Coronary artery (tissue), 2 donors: Measurements from ENCODE around the gene ERMN.
A peak's percentile ranks its signal among the peaks of the same experiment; 100 is the strongest.

Experiments used
- DNase-seq: peaks from one replicate; pipeline ENCODE4 v3.0.0-alpha.2; 2017; ENCODE audit warnings: low spot score
- H3K27ac ChIP-seq, 2 donors: fragments of 200-600 bp; sonication (generic); one replicate each; pipeline ENCODE4 v1.5.1; 2016 to 2019
- H3K4me3 ChIP-seq: fragments of 200-600 bp; sonication (generic); 2 replicates; pipeline ENCODE4 v1.5.1; 2016; ENCODE audit warnings: mild to moderate bottlenecking, moderate library complexity
- TF ChIP-seq, protein P1 (sequence below): fragments of 200-600 bp; sonication (generic); IDR thresholded peaks from one replicate; pipeline ENCODE4 v1.5.1; 2019; ENCODE audit warnings: antibody characterized with exemption

Gene ERMN

DNA sequence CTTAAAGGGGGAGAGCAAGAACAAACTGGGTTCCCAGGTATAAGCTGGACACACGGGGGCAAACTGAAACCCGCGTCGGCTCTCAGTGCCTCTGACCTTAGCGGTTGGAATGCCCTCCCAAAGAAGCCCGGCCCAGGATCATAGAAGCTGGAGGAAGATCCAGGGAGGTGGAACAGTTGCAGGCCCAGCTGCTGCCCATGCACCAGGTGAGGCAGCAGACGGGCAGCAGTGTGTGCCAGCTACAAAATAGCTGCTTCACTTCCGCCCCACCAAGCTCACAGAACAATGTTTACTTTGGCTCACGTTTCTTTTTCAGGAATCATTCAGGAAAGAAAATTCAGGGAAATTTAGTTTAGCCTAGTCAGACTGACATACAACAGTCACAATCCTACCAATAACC, 3.9 kb upstream of the ERMN start:
- Histone ChIP-seq H3K4me3 (no peak overlapping the region), H3K27ac (no peak overlapping the region)
- TF ChIP-seq, protein P1, sequence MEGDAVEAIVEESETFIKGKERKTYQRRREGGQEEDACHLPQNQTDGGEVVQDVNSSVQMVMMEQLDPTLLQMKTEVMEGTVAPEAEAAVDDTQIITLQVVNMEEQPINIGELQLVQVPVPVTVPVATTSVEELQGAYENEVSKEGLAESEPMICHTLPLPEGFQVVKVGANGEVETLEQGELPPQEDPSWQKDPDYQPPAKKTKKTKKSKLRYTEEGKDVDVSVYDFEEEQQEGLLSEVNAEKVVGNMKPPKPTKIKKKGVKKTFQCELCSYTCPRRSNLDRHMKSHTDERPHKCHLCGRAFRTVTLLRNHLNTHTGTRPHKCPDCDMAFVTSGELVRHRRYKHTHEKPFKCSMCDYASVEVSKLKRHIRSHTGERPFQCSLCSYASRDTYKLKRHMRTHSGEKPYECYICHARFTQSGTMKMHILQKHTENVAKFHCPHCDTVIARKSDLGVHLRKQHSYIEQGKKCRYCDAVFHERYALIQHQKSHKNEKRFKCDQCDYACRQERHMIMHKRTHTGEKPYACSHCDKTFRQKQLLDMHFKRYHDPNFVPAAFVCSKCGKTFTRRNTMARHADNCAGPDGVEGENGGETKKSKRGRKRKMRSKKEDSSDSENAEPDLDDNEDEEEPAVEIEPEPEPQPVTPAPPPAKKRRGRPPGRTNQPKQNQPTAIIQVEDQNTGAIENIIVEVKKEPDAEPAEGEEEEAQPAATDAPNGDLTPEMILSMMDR, result no peak
- no peak for DNase-seq

DNA sequence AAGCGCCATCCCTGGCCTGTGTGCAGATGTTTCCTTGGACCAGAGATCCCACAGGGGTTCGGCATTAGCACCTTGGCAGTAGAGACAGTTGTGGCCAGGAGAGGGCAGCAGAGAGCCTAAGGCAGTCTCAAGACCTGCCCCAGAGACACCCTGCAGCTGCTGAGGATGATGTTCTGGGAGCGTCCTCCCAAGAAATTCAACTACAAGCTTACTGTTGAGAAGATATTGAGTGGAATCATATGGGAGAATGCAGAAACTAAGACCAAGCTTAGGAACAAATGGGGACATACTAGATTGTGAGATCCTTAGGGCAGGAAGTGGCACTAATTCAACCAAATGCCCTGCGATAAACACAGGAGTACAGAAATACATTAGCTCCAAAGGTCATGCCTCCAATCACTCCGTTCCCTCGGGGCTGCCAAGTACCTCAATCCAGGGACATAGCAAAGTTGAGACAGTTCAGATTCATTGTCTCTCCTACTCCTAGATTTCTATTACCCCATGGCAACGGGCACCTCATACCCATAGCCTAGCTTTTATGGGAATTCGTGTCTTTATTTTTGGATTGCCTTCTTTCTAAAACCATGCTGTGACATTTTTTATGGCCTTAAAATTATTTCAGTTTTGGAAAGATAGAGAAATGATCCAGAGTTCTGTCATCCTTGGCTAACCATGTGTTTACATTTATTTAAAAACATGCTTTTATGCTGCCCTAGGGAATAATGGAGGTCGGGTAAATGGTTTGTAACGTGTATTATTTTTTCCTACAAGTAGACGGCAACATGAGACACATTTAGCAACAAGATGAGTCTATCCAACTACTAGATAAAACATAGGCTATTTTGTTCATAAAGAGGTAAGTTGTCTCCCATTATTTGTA, 2.2 kb upstream of the ERMN start:
- no peak overlapping the region for H3K27ac ChIP-seq
- peak overlapping the region; percentile 43 for H3K4me3 ChIP-seq
- peak; percentile 81 for DNase-seq
- TF ChIP-seq, protein P1, result peak; percentile 76

DNA sequence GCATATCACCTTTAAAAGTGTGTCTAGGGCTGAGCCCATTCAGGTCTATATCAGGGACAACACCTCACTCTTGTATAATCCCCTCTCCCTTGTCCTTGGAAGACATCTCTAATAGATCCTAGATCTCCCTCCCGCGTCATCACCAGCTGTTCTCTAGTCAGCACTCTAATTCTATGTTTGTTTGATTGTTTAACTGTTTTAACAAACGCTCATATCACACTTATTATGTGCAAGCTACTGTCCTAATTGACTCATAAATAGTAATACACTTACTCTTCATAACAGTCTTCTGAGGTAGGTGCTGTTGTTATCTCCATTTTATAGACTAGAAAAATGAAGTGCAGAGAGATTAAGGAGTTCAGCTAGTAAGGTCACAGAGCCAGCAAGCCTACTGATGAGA, 1.6 kb upstream of the ERMN start:
- DNase-seq, result no peak
- no peak overlapping the region for H3K27ac ChIP-seq
- TF ChIP-seq, protein P1, result no peak
- H3K4me3 ChIP-seq, result no peak overlapping the region

DNA sequence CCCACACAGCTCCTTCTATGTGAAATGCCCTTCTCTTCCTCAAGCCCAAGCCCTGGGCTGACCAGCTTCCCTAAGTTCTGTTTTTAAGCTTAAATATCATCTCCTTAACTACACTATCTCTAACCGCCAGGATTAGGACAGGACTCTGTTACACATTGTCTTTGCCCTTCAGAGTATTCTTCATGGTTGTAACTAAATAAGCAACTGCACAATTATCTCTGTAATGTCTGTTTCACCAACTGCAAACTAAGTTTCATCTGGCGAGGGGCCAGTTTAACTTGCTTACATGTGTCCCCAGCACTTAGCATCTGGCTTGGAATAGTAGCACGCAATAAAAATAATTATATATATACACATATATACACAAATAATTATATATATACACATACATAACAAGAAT, 1.1 kb upstream of the ERMN start:
- DNase-seq, result no peak
- Histone ChIP-seq H3K4me3 (no peak overlapping the region), H3K27ac (no peak overlapping the region)
- TF ChIP-seq, protein P1, result no peak

DNA sequence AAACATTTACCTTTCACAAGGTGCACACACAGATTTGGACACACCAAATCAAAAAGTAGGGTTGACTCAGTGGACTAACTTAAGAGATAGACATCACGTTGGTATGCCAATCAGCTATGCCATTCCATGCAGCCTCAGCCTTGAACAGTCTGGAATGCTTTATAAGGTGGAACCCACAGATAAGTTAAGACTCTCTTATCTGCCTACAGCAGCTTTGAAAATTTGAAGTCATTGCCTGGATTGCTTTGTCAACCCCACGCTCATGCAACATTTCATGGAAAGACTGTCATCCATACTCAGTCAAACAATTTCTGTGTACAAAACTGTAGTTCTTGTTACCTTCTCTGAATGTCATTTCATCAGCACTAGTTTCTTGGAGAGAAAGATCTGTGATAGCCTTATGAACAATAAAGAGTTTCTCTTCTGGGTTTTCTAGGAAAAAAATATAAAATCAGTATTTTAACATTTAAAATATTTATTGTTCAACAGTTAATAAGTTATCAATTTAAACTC, 1.2 kb downstream of the ERMN start:
- no peak for DNase-seq
- Histone ChIP-seq H3K27ac (no peak overlapping the region), H3K4me3 (no peak overlapping the region)

DNA sequence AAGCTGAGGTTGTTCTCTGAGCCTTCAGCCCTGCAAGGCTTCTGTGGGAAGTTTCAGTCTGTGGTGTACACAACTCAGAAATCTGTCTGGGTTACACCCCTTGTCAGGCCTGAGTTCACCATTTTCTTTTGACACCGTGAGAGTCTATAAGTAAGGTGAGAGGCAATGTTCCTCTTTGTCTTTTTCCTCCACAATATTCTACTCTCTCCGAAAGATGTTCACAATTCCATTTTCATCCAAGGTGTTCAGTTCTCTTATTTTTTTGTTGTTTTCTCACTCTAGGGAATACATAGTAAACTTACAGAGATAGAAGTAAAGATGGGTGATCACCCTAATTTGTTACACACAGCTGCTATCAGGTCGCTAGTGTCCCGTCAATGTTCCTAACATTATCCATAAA, 3.2 kb downstream of the ERMN start:
- no peak overlapping the region for H3K4me3 ChIP-seq
- no peak for DNase-seq
- H3K27ac ChIP-seq, result no peak overlapping the region
- TF ChIP-seq, protein P1, result no peak

More for the DNA sequence above, 1.2 kb downstream of the ERMN start:
- TF ChIP-seq, protein P1, result no peak

DNA sequence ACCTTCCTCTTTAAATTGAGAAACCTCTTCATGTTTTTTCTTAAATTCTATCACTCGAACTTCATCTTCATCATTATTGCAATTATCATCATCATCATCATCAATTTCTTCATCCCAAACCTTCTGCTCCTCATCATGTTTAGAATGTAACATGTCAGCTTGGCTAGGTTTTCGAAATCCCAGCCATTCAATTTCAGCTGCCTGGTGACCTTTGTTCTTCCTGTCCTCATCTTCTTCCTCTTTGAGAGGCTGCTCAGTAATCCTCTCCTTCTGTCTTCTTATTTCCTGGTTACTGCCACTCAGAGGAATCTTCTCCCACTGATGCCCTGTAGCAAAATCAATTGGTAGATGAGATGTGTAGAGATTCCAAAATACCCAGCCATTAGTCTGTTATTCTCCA, 4.2 kb downstream of the ERMN start:
- Histone ChIP-seq H3K4me3 (no peak overlapping the region), H3K27ac (no peak overlapping the region)
- no peak for DNase-seq
- TF ChIP-seq, protein P1, result no peak
